ENCODE measurements around the gene IZUMO4.

GRCh38 chr19:2118438-2118837, 21.7 kb downstream of the IZUMO4 start:
- TF ChIP-seq CTCF (conservative IDR thresholded peaks at IDR 0.05; ENCODE audit: low read depth, low read length), result no peak
- TF ChIP-seq EZH2 (IDR thresholded peaks at IDR 0.05; ENCODE audit: borderline replicate concordance, low read depth, low read length, poor library complexity, severe bottlenecking), result no peak
